Measurements from ENCODE around the gene ZSCAN31. TPM values are rescaled to one million over a fixed set of nuclear protein-coding genes. Genes with fewer than 3 reads are reported as not detected.

Gene ZSCAN31
- total and polyA plus RNA-seq, 2 of the 8 experiments (the other 6 are each of a cell fraction or from before 2014, with no cell fraction given) = 1.9 to 7.0 TPM

DNA sequence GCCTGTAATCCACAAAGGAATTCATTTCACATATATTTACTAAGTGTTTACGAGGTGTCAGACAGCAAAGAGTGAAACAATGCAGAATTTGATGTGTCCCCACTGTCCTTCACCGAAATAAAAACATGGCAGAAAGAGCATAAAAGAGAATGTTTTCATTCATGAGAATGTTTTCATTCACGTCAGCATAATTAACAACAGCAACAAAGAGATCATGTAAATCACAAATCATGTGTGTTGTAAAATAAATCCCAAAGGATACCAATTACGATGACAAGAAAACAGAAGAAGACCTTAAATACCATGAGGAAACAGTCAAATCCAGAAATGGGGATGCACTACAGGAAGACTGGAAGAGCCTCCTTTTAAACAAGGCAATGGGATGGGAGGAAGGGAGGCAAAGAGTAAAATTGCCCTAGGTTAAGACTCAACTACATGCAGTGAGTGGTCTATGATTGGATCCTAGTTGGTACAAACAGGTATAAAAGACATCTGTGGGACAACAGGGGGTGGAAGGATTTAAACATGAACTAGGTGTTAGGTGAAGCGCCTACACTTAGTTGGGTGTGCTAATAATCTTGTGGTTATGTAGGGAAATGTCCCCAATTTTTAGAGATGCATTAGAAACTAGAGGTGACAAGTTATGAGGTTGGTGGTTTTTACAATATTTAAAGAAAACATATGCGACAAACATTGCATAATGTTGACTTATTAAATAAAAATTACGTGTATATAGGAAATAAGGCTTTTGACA is 1.5 kb downstream of the ZSCAN31 start (continued):
- no peak for TF ChIP-seq RXRA (IDR thresholded peaks at IDR 0.05; ENCODE audit: insufficient read depth, low read depth, low read length)
- TF ChIP-seq CTBP2 (IDR thresholded peaks at IDR 0.05; ENCODE audit: borderline replicate concordance, insufficient read depth, insufficient read length, low read length) = no peak
- no peak for TF ChIP-seq CHD1 (IDR thresholded peaks at IDR 0.05; ENCODE audit: low read depth, low read length)
- TF ChIP-seq, protein P1, sequence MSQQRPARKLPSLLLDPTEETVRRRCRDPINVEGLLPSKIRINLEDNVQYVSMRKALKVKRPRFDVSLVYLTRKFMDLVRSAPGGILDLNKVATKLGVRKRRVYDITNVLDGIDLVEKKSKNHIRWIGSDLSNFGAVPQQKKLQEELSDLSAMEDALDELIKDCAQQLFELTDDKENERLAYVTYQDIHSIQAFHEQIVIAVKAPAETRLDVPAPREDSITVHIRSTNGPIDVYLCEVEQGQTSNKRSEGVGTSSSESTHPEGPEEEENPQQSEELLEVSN (IDR thresholded peaks at IDR 0.05) = no peak
- TF ChIP-seq, protein P2, sequence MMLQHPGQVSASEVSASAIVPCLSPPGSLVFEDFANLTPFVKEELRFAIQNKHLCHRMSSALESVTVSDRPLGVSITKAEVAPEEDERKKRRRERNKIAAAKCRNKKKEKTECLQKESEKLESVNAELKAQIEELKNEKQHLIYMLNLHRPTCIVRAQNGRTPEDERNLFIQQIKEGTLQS (IDR thresholded peaks at IDR 0.05; ENCODE audit: insufficient read depth, low read depth, low read length) = no peak
- TF ChIP-seq JUND (IDR thresholded peaks at IDR 0.05; ENCODE audit: low read length) = no peak
- no peak for TF ChIP-seq CBX8 (IDR thresholded peaks at IDR 0.05; ENCODE audit: borderline replicate concordance, low read depth, low read length)

Measured in H1 (cell line).